Adrenal gland (tissue), 5 donors: ENCODE results near the gene MYG1.

Experiments used
- POLR2A ChIP-seq, 2 donors: fragments of 450-650 bp; IDR thresholded peaks; one replicate each; pipeline ENCODE4 v1.6.1; 2017; ENCODE audit warnings: antibody characterized with exemption in 2 of 2, mild to moderate bottlenecking in 2 of 2, moderate library complexity in 1 of 2
- TF ChIP-seq, protein P1 (sequence below), 6 experiments: fragments of 450-650 bp in 4 of 6; fragments of 200-600 bp in 2 of 6; sonication (generic) in 1 of 6; IDR thresholded peaks; 1 replicate in 5 of 6; 2 replicates in 1 of 6; pipeline versions ENCODE4 v1.5.1 to v1.8.0; 2016 to 2021; ENCODE audit warnings: antibody characterized with exemption in 6 of 6, mild to moderate bottlenecking in 2 of 6, moderate library complexity in 1 of 6
- donor health status: DM: no; HTN: no; CAD: no.

DNA sequence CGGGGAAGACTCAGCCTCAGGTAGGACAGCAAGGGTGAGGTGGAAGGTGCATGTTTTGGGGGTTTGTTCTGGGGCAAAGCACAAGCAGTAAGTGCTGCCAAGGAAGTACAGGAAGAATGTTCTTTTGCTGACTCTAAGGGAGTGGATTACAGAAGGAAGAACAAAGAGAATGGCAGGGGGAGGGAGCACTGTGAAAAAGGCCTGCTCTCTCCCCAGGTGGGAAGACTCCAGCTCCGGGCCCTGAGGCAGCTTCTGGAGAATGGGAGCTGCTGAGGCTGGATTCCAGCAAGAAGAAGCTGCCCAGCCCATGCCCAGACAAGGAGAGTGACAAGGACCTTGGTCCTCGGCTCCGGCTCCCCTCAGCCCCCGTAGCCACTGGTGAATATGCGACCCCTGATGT, 11.2 kb upstream of the MYG1 start:
- TF ChIP-seq, protein P1, sequence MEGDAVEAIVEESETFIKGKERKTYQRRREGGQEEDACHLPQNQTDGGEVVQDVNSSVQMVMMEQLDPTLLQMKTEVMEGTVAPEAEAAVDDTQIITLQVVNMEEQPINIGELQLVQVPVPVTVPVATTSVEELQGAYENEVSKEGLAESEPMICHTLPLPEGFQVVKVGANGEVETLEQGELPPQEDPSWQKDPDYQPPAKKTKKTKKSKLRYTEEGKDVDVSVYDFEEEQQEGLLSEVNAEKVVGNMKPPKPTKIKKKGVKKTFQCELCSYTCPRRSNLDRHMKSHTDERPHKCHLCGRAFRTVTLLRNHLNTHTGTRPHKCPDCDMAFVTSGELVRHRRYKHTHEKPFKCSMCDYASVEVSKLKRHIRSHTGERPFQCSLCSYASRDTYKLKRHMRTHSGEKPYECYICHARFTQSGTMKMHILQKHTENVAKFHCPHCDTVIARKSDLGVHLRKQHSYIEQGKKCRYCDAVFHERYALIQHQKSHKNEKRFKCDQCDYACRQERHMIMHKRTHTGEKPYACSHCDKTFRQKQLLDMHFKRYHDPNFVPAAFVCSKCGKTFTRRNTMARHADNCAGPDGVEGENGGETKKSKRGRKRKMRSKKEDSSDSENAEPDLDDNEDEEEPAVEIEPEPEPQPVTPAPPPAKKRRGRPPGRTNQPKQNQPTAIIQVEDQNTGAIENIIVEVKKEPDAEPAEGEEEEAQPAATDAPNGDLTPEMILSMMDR (IDR thresholded peaks at IDR 0.05), result no peak
- TF ChIP-seq POLR2A (IDR thresholded peaks at IDR 0.05), result no peak
